ENCODE data around the gene GCNA.

GRCh38 chrX:71637253-71637618 is 59.0 kb downstream of the GCNA start:
- TF ChIP-seq EZH2 (IDR thresholded peaks at IDR 0.05) (no peak), POLR2AphosphoS5 (IDR thresholded peaks at IDR 0.05; ENCODE audit: borderline replicate concordance, low read depth, low read length) (no peak)
